Activated T-helper 2 cell treated with anti-CD3 and anti-CD28 coated beads, Interferon-gamma antibody, Interleukin-2, Interleukin-4, amounts not matched to agents 10 μg/mL and 5 μg/mL and 100 μg/mL, durations not matched to agents 14 hours and 24 hours and 36 hours (primary cell): ENCODE data around the gene CCDC116. TPM values are rescaled to one million over a fixed set of nuclear protein-coding genes. Genes with fewer than 3 reads are reported as not detected.
A peak's percentile ranks its signal among the peaks of the same experiment; 100 is the strongest.

ENCODE experiments used
- DNase-seq: peaks from one replicate; pipeline ENCODE4 v3.0.0; 2021; ENCODE audit warnings: low spot score
- H3K27ac Mint-ChIP-seq: one replicate; pipeline ENCODE4 v1.8.0; 2021; ENCODE audit warnings: mixed read lengths
- H3K27me3 Mint-ChIP-seq: one replicate; pipeline ENCODE4 v1.8.0; 2021; ENCODE audit warnings: low read depth, mixed read lengths
- H3K36me3 Mint-ChIP-seq: one replicate; pipeline ENCODE4 v1.8.0; 2021; ENCODE audit warnings: low read depth, mixed read lengths
- H3K4me1 Mint-ChIP-seq: one replicate; pipeline ENCODE4 v1.8.0; 2021; ENCODE audit warnings: low read depth, mixed read lengths
- H3K4me3 Mint-ChIP-seq: one replicate; pipeline ENCODE4 v1.8.0; 2021; ENCODE audit warnings: low read depth, mild to moderate bottlenecking, moderate library complexity, mixed read lengths
- H3K9me3 Mint-ChIP-seq: one replicate; pipeline ENCODE4 v1.8.0; 2021; ENCODE audit warnings: mixed read lengths
- intact Hi-C: fragments of 100-400 bp; cut with micrococcal nuclease; formaldehyde crosslinking; loops from one replicate; pipeline ENCODE4 v1.15.1; 2023
- total RNA-seq: library from RNA; stranded (reverse); gene quantifications from 2 replicates; pipeline ENCODE4 v1.2.3, GENCODE V29; 2022

The CCDC116 gene
- total RNA-seq, 1 donor from 2014 or later, result 0.59 TPM

DNA sequence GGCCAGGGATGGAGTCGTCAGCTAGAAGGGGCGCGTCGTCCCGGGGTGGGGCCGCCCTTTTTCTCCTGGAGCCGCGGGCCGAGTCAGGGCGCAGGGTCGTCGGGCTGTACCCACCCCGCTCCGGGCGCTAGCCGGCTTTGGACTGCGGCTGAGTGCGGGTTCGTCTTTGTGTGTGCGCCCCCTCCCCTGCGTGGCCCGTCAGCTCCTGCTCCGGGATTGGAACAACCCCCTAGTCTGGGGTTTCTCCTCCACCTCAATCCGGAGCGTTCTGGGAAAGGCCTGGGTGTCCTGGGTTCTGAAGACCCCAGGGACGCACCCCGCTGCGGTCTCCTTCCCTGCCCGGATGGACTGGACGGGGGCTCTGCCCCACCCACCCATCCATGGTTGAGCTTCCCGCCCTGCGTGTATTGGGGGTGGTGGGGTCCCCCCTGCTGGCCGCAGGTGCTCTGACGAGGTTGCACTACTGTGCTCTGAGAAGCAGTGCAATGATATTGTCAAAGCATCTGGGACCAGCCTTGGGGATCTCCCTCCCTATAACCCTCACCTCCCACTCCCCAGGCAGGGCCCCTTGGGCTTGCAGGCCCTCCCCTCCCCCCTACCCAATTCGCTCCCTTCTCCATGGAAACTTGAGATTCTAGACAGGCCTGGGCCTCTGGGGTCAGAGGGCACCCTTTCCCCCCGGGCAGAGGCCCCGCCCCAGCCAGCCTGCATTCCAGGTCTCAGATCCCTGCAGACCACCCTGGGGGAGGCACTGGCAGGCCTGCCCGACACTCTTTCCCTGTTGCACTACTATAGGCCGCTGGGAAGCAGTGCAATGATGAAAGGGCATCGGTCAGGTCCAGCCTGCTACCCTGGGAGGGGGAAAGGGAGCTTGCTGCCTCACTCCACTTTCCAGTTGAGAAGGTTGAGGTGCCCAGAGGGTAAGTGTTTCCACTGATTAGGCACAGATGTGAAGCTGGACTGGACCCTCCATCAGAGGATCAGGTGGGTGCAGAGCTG lies 20.3 kb downstream of the CCDC116 start:
- no peaks in the 10 kb centered on the region for H3K9me3 Mint-ChIP-seq
- no peak overlapping the region for H3K27ac Mint-ChIP-seq
- DNase-seq, result no peak
- peaks cover 24% of the 10 kb centered on the region for H3K4me1 Mint-ChIP-seq
- H3K36me3 Mint-ChIP-seq, result peaks cover 26% of the 10 kb centered on the region
- intact Hi-C loops, result loop anchor here (1.0 to 5.0 kb wide), 3 partner anchors 11 to 66 kb away; partner anchors contain the start of genes PPIL2 and SDF2L1
- no peaks in the 10 kb centered on the region for H3K27me3 Mint-ChIP-seq
- peak overlapping the region; percentile 91 for H3K4me3 Mint-ChIP-seq

DNA sequence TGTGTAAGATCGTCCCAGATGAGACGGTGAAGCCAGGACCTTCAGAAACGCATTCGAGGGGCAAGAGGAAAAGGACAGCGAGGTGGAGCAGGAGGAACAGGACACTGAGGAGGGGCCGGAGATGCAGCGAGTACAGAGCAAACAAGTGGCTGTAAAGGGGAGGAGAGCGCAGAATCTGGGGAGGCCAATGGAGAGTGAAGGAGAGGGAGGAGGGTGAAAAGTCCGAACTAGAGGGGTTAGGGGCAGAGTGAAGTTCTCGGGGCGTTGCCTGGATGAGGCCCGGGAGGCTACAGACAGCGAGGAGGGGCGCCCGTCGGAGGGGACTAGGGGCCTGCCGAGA lies 24.4 kb downstream of the CCDC116 start:
- intact Hi-C loops, result loop anchor here (1.0 kb wide), 1 partner anchor 15 kb away; the partner anchor contains the start of gene SDF2L1
- no peaks in the 10 kb centered on the region for H3K27me3 Mint-ChIP-seq
- H3K27ac Mint-ChIP-seq, result peak overlapping the region; percentile 82
- DNase-seq, result no peak
- H3K4me3 Mint-ChIP-seq, result peak overlapping the region; percentile 76
- H3K9me3 Mint-ChIP-seq, result no peaks in the 10 kb centered on the region
- peaks cover 17% of the 10 kb centered on the region for H3K4me1 Mint-ChIP-seq
- H3K36me3 Mint-ChIP-seq, result peaks cover 7% of the 10 kb centered on the region

GRCh38 chr22:21657360-21658032 lies 24.9 kb downstream of the CCDC116 start:
- intact Hi-C loops, result loop anchor here (1.0 kb wide), 1 partner anchor 15 kb away; the partner anchor contains the start of gene SDF2L1
- H3K36me3 Mint-ChIP-seq, result peaks cover 6% of the 10 kb centered on the region
- peak; percentile 80 for DNase-seq
- H3K27me3 Mint-ChIP-seq, result no peaks in the 10 kb centered on the region
- H3K4me1 Mint-ChIP-seq, result peaks cover 17% of the 10 kb centered on the region
- peak overlapping the region; percentile 82 for H3K27ac Mint-ChIP-seq
- H3K4me3 Mint-ChIP-seq, result peak overlapping the region; percentile 76
- no peaks in the 10 kb centered on the region for H3K9me3 Mint-ChIP-seq

DNA sequence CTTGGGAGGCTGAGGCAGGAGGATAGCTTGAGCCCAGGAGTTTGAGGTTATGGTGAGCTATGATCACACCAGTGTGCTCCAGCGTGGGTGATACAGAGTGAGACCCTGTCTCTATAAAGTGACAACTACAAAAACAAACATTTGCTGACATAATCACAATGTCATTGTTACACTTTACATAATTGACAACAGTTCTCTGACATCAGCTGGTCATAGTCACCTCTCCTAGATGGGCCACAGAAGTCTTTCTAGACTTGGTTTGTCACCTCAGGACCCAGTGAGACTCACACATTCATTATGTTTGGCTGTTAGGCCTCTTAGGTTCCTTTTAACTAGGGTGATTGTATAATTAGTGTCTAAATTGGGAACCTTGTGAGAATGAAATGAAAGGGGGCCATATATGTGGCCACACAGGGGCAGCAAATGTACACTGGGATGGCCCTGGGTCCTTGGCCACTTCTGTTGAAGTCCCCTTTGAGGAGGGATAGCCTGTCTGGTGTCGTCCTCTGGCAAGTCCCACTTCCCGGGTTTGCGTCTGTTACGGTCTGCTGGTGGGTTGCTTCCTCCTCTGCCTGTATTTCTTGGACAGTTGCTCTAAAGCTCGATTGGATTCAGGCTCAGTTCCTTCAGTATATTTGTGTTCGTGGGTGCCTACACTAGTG lies 27.4 kb downstream of the CCDC116 start:
- no peak for DNase-seq
- H3K4me1 Mint-ChIP-seq, result peaks cover 16% of the 10 kb centered on the region
- no peaks in the 10 kb centered on the region for H3K9me3 Mint-ChIP-seq
- H3K27me3 Mint-ChIP-seq, result no peaks in the 10 kb centered on the region
- H3K27ac Mint-ChIP-seq, result no peak overlapping the region
- intact Hi-C loops, result no loop called here
- peaks cover 6% of the 10 kb centered on the region for H3K36me3 Mint-ChIP-seq
- H3K4me3 Mint-ChIP-seq, result no peak overlapping the region

DNA sequence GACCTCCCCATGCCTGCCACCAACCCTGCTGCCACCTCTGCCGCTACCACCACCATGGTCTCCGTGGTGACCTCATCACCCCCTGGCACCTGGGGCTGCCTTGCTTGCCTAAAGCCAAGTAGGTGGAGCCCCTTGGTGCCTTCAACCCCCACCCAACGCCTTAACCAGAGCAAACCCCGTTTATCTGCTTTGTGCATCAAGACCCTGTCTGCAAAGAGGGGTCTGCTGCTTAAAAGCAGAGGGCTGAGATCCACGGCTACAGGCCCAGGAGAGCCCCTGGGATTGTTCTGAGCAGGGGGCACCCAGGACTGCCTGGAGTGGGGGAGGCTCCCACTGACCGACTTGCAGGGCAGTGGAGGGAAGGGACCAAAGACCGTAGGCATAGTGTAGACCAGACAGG lies 28.3 kb downstream of the CCDC116 start:
- DNase-seq, result no peak
- intact Hi-C loops, result no loop called here
- Mint-ChIP-seq H3K4me3 (no peak overlapping the region), H3K36me3 (peaks cover 6% of the 10 kb centered on the region), H3K9me3 (no peaks in the 10 kb centered on the region), H3K27me3 (no peaks in the 10 kb centered on the region), H3K27ac (no peak overlapping the region), H3K4me1 (peaks cover 19% of the 10 kb centered on the region)

- Mint-ChIP-seq H3K27me3 (no peaks in the 10 kb centered on the region), H3K9me3 (no peaks in the 10 kb centered on the region), H3K36me3 (peaks cover 3% of the 10 kb centered on the region), H3K4me3 (no peak overlapping the region), H3K27ac (no peak overlapping the region), H3K4me1 (peaks cover 13% of the 10 kb centered on the region)
- intact Hi-C loops, result no loop called here
- no peak for DNase-seq
These were observed 29.4 kb downstream of the CCDC116 start for GRCh38 chr22:21661991-21662390.

DNA sequence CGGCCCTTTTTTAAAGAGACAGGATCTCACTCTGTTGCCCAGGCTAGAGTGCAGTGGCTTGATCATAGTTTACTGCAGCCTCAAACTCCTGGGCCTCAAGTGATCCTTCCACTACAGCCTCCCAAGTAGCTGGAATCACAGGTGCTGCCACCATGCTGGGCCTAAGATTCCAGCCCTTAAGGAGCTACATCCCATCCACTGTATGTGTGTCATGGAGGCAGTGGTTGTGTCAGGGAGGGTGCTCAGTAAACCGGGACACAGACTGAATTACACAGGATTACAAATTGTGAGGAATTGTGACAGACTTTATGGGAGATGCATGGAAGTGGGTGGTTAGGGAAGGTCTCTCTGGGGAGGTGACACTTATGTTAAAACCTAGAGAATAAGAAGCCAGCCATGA lies 31.2 kb downstream of the CCDC116 start:
- peaks cover 7% of the 10 kb centered on the region for H3K36me3 Mint-ChIP-seq
- no peaks in the 10 kb centered on the region for H3K27me3 Mint-ChIP-seq
- H3K9me3 Mint-ChIP-seq, result no peaks in the 10 kb centered on the region
- no peak for DNase-seq
- peak overlapping the region; percentile 3 for H3K4me3 Mint-ChIP-seq
- peak overlapping the region; percentile 4 for H3K27ac Mint-ChIP-seq
- intact Hi-C loops, result no loop called here
- peaks cover 13% of the 10 kb centered on the region for H3K4me1 Mint-ChIP-seq

DNA sequence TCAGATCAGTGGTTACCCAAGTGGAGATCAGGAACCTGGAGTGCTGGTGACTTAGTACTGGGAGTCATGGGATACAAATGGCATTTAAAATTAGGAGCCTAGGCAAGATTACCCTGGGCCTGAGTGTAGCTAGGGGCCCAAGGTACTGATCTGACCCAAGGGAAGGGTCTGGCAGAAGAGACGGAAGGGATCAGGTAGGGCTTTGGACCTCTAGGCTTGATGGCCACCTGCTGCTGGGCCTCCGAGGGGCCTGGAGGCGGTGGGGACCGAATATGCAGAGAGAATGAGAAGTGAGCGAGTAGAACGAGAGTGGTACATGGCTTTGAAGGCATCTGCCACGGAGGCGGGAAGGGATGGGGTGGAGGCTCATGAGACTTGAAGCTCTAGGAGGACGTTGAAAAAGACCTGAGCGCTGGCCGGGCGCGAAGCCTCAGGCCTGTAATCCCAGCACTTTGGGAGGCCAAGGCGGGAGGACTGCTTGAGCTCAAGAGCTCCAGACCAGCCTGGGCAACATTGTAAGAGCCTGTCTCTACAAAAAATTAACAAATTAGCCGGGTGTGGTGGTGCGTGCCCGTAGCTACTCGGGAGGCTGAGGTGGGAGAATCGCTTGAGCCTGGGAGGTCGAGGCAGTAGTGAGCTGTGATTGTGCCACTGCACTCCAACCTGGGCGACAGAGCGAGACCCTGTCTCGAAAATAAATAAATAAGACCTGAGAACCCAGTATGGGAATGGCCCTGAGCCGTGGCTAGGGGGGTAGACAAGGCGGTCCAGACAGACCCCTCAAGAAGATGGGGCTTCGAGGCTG lies 32.7 kb downstream of the CCDC116 start:
- no peak for DNase-seq
- Mint-ChIP-seq H3K27ac (peak overlapping the region; percentile 95), H3K27me3 (no peaks in the 10 kb centered on the region), H3K4me3 (peak overlapping the region; percentile 98), H3K4me1 (peaks cover 15% of the 10 kb centered on the region), H3K36me3 (peaks cover 13% of the 10 kb centered on the region), H3K9me3 (no peaks in the 10 kb centered on the region)
- intact Hi-C loops, result no loop called here

DNA sequence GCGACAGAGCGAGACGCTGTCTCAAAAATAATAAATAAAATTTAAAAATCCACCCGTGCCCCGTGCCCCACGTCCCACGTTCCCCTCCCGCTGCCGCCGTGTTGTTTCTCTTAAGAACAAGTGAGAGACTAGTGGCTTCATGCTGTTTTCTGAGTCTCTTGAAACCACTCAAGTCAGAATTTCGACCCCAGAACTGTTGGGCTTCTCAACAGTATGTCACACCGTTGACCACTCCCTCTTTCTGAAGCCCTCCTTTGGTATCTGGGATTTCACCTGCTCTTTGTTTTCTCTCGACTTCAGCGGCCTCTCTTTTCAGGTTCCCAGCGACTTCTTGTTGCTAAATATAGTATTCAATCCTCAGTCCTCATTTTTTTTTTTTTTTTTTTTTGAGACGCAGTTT lies 34.2 kb downstream of the CCDC116 start:
- intact Hi-C loops, result loop anchor here (1.0 kb wide), 1 partner anchor 14 kb away; no protein-coding TSS in a partner anchor
- peaks cover 20% of the 10 kb centered on the region for H3K36me3 Mint-ChIP-seq

GRCh38 chr22:21669026-21669425 lies 36.5 kb downstream of the CCDC116 start:
- H3K27ac Mint-ChIP-seq, result no peak overlapping the region
- H3K4me3 Mint-ChIP-seq, result peak overlapping the region; percentile 11
- peaks cover 15% of the 10 kb centered on the region for H3K4me1 Mint-ChIP-seq
- no peak for DNase-seq
- intact Hi-C loops, result no loop called here
- H3K27me3 Mint-ChIP-seq, result no peaks in the 10 kb centered on the region
- no peaks in the 10 kb centered on the region for H3K9me3 Mint-ChIP-seq
- peaks cover 41% of the 10 kb centered on the region for H3K36me3 Mint-ChIP-seq

More for the DNA sequence above, 34.2 kb downstream of the CCDC116 start:
- Mint-ChIP-seq H3K4me1 (peaks cover 15% of the 10 kb centered on the region), H3K27me3 (no peaks in the 10 kb centered on the region), H3K9me3 (no peaks in the 10 kb centered on the region), H3K4me3 (peak overlapping the region; percentile 98), H3K27ac (peak overlapping the region; percentile 95)
- DNase-seq, result no peak

DNA sequence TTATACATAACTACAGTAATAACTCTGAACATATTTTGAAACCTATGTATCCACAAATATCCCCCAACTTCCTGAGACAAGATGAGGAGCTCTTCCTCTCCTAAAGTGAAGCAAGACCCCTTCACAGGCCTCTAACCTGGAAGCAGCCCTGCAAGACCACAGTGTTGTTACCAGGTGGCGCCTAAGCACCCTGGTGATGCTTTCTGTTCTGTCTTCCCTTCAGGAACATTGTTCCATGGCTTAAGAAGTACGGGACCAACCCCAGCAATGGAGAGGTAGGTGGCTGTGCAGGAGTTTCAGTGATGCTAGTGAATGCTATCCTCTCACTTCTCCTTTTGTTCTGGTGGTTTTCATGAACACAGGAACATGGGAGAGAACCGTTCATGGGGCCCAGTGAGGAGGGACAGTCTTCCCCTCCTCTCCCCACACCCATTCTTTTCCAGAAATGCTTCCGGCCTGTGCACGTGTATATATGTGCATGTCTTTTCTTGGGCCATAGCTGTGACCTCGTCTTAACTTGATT lies 39.6 kb downstream of the CCDC116 start:
- intact Hi-C loops, result no loop called here
- no peak overlapping the region for H3K27ac Mint-ChIP-seq
- peaks cover 6% of the 10 kb centered on the region for H3K4me1 Mint-ChIP-seq
- H3K36me3 Mint-ChIP-seq, result peaks cover 59% of the 10 kb centered on the region
- no peak for DNase-seq
- H3K4me3 Mint-ChIP-seq, result no peak overlapping the region
- H3K27me3 Mint-ChIP-seq, result no peaks in the 10 kb centered on the region
- H3K9me3 Mint-ChIP-seq, result no peaks in the 10 kb centered on the region
